ENCODE data around the gene COPG2.
A peak's percentile ranks its signal among the peaks of the same experiment; 100 is the strongest.

DNA sequence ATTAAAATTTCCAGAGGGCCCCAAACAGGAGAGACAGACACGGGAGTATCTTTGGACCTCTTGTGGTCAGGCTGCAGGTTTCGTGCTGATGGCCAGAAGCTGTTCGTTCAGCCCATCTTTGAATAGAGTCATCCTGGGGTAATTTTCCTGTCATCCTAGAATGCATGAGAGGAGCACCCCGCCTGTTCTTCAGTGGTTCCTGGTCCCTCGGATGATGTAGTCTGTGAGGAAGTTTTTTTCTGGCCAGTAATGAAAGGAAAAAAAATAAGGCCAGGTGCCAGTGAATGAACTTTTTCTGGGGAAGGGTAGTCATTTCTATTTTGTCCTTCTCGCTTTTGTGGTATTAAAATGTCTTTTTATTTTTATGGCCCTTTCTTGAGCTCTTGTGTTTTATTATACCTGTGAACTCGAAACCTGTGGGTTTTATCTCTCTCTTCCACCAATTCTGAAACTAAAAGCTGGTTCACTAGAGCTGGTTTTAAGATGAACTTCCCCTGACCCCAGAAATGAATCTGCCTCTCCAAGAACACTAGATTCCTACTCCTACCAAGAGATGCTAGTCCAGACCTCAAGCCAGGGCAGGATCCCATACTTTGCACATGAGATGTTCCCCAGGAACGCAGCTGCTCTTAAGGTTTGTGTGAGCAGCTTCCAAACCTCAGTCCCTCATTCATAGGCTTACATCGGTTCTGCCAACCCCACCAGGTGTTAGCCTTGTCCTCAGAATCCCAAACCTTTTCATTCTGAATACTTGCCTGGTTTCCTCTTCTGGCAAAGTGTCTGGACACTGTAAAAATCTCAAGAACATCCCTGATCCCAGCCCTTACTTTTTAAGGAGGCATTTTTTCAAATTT lies 192.0 kb downstream of the COPG2 start:
- no peak for TF ChIP-seq RAD21 (conservative IDR thresholded peaks at IDR 0.05)
- TF ChIP-seq, protein P1, sequence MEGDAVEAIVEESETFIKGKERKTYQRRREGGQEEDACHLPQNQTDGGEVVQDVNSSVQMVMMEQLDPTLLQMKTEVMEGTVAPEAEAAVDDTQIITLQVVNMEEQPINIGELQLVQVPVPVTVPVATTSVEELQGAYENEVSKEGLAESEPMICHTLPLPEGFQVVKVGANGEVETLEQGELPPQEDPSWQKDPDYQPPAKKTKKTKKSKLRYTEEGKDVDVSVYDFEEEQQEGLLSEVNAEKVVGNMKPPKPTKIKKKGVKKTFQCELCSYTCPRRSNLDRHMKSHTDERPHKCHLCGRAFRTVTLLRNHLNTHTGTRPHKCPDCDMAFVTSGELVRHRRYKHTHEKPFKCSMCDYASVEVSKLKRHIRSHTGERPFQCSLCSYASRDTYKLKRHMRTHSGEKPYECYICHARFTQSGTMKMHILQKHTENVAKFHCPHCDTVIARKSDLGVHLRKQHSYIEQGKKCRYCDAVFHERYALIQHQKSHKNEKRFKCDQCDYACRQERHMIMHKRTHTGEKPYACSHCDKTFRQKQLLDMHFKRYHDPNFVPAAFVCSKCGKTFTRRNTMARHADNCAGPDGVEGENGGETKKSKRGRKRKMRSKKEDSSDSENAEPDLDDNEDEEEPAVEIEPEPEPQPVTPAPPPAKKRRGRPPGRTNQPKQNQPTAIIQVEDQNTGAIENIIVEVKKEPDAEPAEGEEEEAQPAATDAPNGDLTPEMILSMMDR (IDR thresholded peaks at IDR 0.05; ENCODE audit: poor library complexity, severe bottlenecking), result no peak
- peak; percentile 41 for TF ChIP-seq SMC3 (conservative IDR thresholded peaks at IDR 0.05; ENCODE audit: poor library complexity)
- TF ChIP-seq EP300 (conservative IDR thresholded peaks at IDR 0.05; ENCODE audit: poor library complexity, severe bottlenecking), result peak; percentile 41
- no peak for TF ChIP-seq MXI1 (conservative IDR thresholded peaks at IDR 0.05; ENCODE audit: poor library complexity, severe bottlenecking)
- TF ChIP-seq, protein P2, sequence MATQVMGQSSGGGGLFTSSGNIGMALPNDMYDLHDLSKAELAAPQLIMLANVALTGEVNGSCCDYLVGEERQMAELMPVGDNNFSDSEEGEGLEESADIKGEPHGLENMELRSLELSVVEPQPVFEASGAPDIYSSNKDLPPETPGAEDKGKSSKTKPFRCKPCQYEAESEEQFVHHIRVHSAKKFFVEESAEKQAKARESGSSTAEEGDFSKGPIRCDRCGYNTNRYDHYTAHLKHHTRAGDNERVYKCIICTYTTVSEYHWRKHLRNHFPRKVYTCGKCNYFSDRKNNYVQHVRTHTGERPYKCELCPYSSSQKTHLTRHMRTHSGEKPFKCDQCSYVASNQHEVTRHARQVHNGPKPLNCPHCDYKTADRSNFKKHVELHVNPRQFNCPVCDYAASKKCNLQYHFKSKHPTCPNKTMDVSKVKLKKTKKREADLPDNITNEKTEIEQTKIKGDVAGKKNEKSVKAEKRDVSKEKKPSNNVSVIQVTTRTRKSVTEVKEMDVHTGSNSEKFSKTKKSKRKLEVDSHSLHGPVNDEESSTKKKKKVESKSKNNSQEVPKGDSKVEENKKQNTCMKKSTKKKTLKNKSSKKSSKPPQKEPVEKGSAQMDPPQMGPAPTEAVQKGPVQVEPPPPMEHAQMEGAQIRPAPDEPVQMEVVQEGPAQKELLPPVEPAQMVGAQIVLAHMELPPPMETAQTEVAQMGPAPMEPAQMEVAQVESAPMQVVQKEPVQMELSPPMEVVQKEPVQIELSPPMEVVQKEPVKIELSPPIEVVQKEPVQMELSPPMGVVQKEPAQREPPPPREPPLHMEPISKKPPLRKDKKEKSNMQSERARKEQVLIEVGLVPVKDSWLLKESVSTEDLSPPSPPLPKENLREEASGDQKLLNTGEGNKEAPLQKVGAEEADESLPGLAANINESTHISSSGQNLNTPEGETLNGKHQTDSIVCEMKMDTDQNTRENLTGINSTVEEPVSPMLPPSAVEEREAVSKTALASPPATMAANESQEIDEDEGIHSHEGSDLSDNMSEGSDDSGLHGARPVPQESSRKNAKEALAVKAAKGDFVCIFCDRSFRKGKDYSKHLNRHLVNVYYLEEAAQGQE (IDR thresholded peaks at IDR 0.05; ENCODE audit: borderline replicate concordance), result no peak
- no peak for TF ChIP-seq EZH2 (IDR thresholded peaks at IDR 0.05; ENCODE audit: borderline replicate concordance, insufficient read depth, low read length, poor library complexity, severe bottlenecking)
